Measurements from ENCODE around the gene POFUT1. TPM values are rescaled to one million over a fixed set of nuclear protein-coding genes. Genes with fewer than 3 reads are reported as not detected.
"Not testable (repeated sequence)": the region's sequence is repeated elsewhere in the genome, so short reads cannot be mapped to it uniquely, and the experiment has no call there.

Gene POFUT1
- polyA plus RNA-seq, 1 of the 3 experiments (the other 2 are of a cell fraction) = 35.6 TPM

DNA sequence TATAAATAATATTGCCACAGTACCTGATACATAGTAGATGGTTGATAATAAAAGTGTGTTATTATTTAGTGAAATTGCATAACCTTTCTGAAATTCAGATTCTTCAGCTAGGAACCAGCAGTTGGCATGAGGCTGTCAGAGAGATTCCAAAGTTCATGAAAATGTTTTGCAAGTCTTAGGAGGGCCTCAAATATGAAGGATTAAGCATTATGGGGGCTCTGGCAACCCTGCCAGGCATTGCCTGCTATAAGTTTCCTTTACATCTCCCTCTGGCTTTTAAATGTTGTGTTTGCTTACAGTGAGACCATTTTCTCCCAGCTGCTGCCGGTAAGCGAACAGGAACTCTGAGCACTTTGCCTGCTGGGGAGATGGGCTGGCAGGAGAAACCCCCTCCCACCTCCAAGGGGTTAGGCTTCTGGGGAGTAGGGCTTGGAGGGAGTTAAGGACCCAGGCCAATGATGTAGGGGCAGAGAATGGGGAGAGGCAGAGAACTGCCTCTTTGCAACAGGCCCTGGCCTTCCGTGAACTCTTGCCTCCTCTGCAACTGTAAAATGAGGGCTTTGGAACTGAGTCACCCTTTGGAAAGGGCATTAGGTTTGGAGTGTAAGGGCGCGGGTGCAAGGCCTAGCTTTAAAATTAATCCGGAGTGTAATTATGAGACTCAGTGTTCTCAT is 36.6 kb downstream of the POFUT1 start:
- no peak overlapping the region for H2AFZ ChIP-seq (ENCODE audit: low read depth)
- H3F3A ChIP-seq (replicated peaks; ENCODE audit: insufficient read depth) = no peaks in the 10 kb centered on the region
- H3K27me3 ChIP-seq (ENCODE audit: insufficient read depth) = no peaks in the 10 kb centered on the region
- no peak overlapping the region for H3K4me2 ChIP-seq
- ChIA-PET CTCF (no interaction called here), POLR2A (no interaction called here)
- no peak for DNase-seq
- no peaks in the 10 kb centered on the region for H3K9me2 ChIP-seq
- H4K20me1 ChIP-seq (ENCODE audit: insufficient read depth) = no peaks in the 10 kb centered on the region
- WGBS (ENCODE audit: low lambda C conversion rate) = 93% methylated on average over 6 of the region's 6 CpGs
- no peak overlapping the region for H3K4me3 ChIP-seq (ENCODE audit: low read depth in 2 of 2, low read length in 1 of 2)
- H3K27ac ChIP-seq (ENCODE audit: low read depth in 2 of 2, low read length in 1 of 2) = no peak overlapping the region
- H3K79me2 ChIP-seq (ENCODE audit: insufficient read depth) = no peaks in the 10 kb centered on the region
- TF ChIP-seq JUND (IDR thresholded peaks at IDR 0.05) (no peak), POLR2AphosphoS5 (IDR thresholded peaks at IDR 0.05; ENCODE audit: low read depth, low read length) (no peak)
- H3K36me3 ChIP-seq (replicated peaks in 1 of 2; ENCODE audit: control insufficient read depth in 1 of 2, insufficient read depth in 2 of 2, low read length in 1 of 2) = no peaks in the 10 kb centered on the region
- peaks cover 0 to 3% of the 10 kb centered on the region in 2 experiments; a peak in 1 of 4 replicates for H3K4me1 ChIP-seq (ENCODE audit: control insufficient read depth in 1 of 2, insufficient read depth in 2 of 2, low read depth in 1 of 2, low read length in 1 of 2)
- no peaks in the 10 kb centered on the region for H3K9me3 ChIP-seq
- H3K9ac ChIP-seq = no peak overlapping the region

DNA sequence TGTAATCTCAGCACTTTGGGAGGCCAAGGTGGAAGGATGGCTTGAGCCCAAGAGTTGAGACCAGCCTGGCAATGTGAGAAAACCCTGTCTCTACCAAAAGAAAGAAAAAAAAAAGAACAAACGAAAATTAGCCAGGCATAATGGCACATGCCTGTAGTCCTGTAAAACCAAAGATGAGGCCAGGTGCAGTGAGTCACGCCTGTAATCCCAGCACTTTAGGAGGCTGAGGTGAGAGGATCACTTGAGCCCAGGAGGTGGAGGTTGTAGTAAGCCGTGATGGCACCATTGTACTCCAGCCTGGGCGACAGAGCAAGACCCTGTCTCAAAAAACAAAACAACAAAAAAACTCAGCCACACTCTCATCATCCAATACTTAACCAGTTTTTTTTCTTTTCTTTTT is 37.3 kb downstream of the POFUT1 start:
- ChIA-PET POLR2A (no interaction called here), CTCF (no interaction called here)
- H3K9ac ChIP-seq = no peak overlapping the region
- H3K9me3 ChIP-seq = no peaks in the 10 kb centered on the region
- H3K27me3 ChIP-seq (ENCODE audit: insufficient read depth) = no peaks in the 10 kb centered on the region
- no peaks in the 10 kb centered on the region for H3K79me2 ChIP-seq (ENCODE audit: insufficient read depth)
- H3F3A ChIP-seq (replicated peaks; ENCODE audit: insufficient read depth) = no peaks in the 10 kb centered on the region
- no peak for DNase-seq
- no peak overlapping the region for H2AFZ ChIP-seq (ENCODE audit: low read depth)
- 90% methylated on average over 4 of the region's 4 CpGs for WGBS (ENCODE audit: low lambda C conversion rate)
- no peaks in the 10 kb centered on the region for H4K20me1 ChIP-seq (ENCODE audit: insufficient read depth)
- H3K4me3 ChIP-seq (ENCODE audit: low read depth in 2 of 2, low read length in 1 of 2) = no peak overlapping the region
- H3K36me3 ChIP-seq (replicated peaks in 1 of 2; ENCODE audit: control insufficient read depth in 1 of 2, insufficient read depth in 2 of 2, low read length in 1 of 2) = no peaks in the 10 kb centered on the region
- peaks cover 0 to 3% of the 10 kb centered on the region in 2 experiments; a peak in 1 of 4 replicates for H3K4me1 ChIP-seq (ENCODE audit: control insufficient read depth in 1 of 2, insufficient read depth in 2 of 2, low read depth in 1 of 2, low read length in 1 of 2)
- H3K27ac ChIP-seq (ENCODE audit: low read depth in 2 of 2, low read length in 1 of 2) = no peak overlapping the region
- TF ChIP-seq, protein P1, sequence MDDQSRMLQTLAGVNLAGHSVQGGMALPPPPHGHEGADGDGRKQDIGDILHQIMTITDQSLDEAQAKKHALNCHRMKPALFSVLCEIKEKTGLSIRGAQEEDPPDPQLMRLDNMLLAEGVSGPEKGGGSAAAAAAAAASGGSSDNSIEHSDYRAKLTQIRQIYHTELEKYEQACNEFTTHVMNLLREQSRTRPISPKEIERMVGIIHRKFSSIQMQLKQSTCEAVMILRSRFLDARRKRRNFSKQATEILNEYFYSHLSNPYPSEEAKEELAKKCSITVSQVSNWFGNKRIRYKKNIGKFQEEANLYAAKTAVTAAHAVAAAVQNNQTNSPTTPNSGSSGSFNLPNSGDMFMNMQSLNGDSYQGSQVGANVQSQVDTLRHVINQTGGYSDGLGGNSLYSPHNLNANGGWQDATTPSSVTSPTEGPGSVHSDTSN (IDR thresholded peaks at IDR 0.05) = no peak
- TF ChIP-seq, protein P2, sequence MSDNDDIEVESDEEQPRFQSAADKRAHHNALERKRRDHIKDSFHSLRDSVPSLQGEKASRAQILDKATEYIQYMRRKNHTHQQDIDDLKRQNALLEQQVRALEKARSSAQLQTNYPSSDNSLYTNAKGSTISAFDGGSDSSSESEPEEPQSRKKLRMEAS (IDR thresholded peaks at IDR 0.05; ENCODE audit: low read depth) = no peak
- TF ChIP-seq NFIC (IDR thresholded peaks at IDR 0.05; ENCODE audit: borderline replicate concordance) = no peak
- TF ChIP-seq MEF2A (IDR thresholded peaks at IDR 0.05; ENCODE audit: borderline replicate concordance, low read depth) = no peak
- TF ChIP-seq JUND (IDR thresholded peaks at IDR 0.05) = no peak
- TF ChIP-seq CHD2 (IDR thresholded peaks at IDR 0.05; ENCODE audit: low read length, partially characterized antibody) = no peak
- TF ChIP-seq, protein P3, sequence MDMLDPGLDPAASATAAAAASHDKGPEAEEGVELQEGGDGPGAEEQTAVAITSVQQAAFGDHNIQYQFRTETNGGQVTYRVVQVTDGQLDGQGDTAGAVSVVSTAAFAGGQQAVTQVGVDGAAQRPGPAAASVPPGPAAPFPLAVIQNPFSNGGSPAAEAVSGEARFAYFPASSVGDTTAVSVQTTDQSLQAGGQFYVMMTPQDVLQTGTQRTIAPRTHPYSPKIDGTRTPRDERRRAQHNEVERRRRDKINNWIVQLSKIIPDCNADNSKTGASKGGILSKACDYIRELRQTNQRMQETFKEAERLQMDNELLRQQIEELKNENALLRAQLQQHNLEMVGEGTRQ (IDR thresholded peaks at IDR 0.05; ENCODE audit: borderline replicate concordance, low read depth, low read length) = no peak
- TF ChIP-seq MXI1 (IDR thresholded peaks at IDR 0.05; ENCODE audit: low read depth, low read length) = no peak
- no peak for TF ChIP-seq TAF1 (IDR thresholded peaks at IDR 0.05; ENCODE audit: borderline replicate concordance, low read depth, low read length)
- H3K9me2 ChIP-seq = no peaks in the 10 kb centered on the region
- no peak overlapping the region for H3K4me2 ChIP-seq

DNA sequence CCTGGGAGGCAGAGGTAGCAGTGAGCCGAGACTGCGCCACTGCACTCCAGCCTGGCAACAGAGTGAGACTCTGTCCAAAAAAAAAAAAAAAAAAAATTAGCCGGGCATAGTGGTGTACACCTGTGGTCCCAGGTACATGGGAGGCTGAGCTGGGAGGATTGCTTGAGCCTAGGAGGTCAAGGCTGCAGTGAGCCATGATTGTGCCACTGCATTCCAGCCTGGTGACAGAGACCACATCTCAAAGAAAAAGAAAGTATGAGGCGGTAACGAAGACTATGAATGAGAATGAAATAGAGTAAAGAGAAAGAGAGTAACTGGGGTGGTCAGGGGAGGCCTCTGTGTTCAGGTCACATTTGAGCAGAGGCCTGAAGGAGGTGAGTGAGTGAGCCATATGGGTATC is 38.5 kb downstream of the POFUT1 start:
- H3K27me3 ChIP-seq (ENCODE audit: insufficient read depth); POLR2A ChIA-PET: not testable (repeated sequence)

More for the DNA sequence above, 38.5 kb downstream of the POFUT1 start:
- H3K4me1 ChIP-seq (ENCODE audit: control insufficient read depth in 1 of 2, insufficient read depth in 2 of 2, low read depth in 1 of 2, low read length in 1 of 2); H3K9me3 ChIP-seq; H4K20me1 ChIP-seq (ENCODE audit: insufficient read depth); H3K79me2 ChIP-seq (ENCODE audit: insufficient read depth); H3K4me2 ChIP-seq; H3K9me2 ChIP-seq; H2AFZ ChIP-seq (ENCODE audit: low read depth); H3K36me3 ChIP-seq (replicated peaks in 1 of 2; ENCODE audit: control insufficient read depth in 1 of 2, insufficient read depth in 2 of 2, low read length in 1 of 2); DNase-seq; H3K27ac ChIP-seq (ENCODE audit: low read depth in 2 of 2, low read length in 1 of 2); H3F3A ChIP-seq (replicated peaks; ENCODE audit: insufficient read depth); CTCF ChIA-PET; H3K4me3 ChIP-seq (ENCODE audit: low read depth in 2 of 2, low read length in 1 of 2); H3K9ac ChIP-seq: not testable (repeated sequence)
- WGBS (ENCODE audit: low lambda C conversion rate) = 94% methylated on average over 5 of the region's 5 CpGs

Measured in SK-N-SH (cell line).